ENCODE results near the gene LGALS7B.

DNA sequence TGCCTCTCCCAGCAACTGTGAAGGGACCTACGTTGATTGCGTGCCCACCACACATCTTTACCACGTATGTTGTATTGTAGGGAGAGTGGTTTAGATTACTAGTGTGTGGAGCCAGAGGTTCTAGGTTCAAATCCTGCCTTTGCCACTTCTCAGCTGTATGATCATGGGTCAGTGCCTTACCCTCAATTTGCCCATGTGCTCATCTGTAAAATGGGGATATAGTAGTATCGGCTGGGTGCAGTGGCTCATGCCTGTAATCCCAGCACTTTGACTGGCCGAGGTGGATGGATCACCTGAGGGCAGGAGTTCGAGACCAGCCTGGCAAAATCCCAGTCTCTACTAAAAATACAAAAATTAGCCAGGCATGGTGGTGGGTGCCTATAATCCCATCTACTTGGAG is 24.3 kb downstream of the LGALS7B start:
- TF ChIP-seq, protein P1, sequence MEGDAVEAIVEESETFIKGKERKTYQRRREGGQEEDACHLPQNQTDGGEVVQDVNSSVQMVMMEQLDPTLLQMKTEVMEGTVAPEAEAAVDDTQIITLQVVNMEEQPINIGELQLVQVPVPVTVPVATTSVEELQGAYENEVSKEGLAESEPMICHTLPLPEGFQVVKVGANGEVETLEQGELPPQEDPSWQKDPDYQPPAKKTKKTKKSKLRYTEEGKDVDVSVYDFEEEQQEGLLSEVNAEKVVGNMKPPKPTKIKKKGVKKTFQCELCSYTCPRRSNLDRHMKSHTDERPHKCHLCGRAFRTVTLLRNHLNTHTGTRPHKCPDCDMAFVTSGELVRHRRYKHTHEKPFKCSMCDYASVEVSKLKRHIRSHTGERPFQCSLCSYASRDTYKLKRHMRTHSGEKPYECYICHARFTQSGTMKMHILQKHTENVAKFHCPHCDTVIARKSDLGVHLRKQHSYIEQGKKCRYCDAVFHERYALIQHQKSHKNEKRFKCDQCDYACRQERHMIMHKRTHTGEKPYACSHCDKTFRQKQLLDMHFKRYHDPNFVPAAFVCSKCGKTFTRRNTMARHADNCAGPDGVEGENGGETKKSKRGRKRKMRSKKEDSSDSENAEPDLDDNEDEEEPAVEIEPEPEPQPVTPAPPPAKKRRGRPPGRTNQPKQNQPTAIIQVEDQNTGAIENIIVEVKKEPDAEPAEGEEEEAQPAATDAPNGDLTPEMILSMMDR (IDR thresholded peaks at IDR 0.05): no peak
- TF ChIP-seq POLR2AphosphoS5 (IDR thresholded peaks at IDR 0.05) (no peak), POLR2A (IDR thresholded peaks at IDR 0.05) (no peak), EP300 (IDR thresholded peaks at IDR 0.05; ENCODE audit: low read depth) (no peak)
